Gastroesophageal sphincter (tissue), 2 donors: ENCODE data around the gene TMPRSS11E.

Source experiments
- EP300 ChIP-seq: sonication (generic); formaldehyde crosslinking; IDR thresholded peaks from one replicate; pipeline ENCODE4 v1.6.1; 2017; ENCODE audit warnings: antibody characterized with exemption, mild to moderate bottlenecking
- POLR2A ChIP-seq, 2 donors: fragments of 450-650 bp; IDR thresholded peaks; one replicate each; pipeline ENCODE4 v1.6.1; 2017; ENCODE audit warnings: antibody characterized with exemption in 2 of 2, mild to moderate bottlenecking in 2 of 2, moderate library complexity in 1 of 2

- TF ChIP-seq POLR2A (IDR thresholded peaks at IDR 0.05) (no peak), EP300 (no peak)
Measured at GRCh38 chr4:68461790-68462189, 14.5 kb downstream of the TMPRSS11E start.
